HCT116 (cell line): ENCODE data around the gene TDRD10. TPM values are rescaled to one million over a fixed set of nuclear protein-coding genes. Genes with fewer than 3 reads are reported as not detected.

Experiments
- ATAC-seq: fragments of 200-7000 bp; cut with Tn5 transposase; 2 replicates; pipeline ENCODE4 v1.9.1; 2020; ENCODE audit warnings: mild to moderate bottlenecking, moderate library complexity
- BruUV-seq: library from RNA; stranded (reverse); fragments of 400-500 nt; replicated peaks from 2 replicates; lab custom pipeline; 2021; lab: Mats Ljungman, UMichigan
- CTCF ChIA-PET: fragments of 300-600 bp; sonication (Branson Sonifier 250); formaldehyde crosslinking; loops from one replicate; lab custom pipeline; 2021; ENCODE audit warnings: antibody characterized with exemption; lab: Charles Lee
- POLR2A ChIA-PET: fragments of 300-600, 350-600 bp; sonication (Branson Sonifier 250); formaldehyde crosslinking; loops from one replicate; lab custom pipeline; 2021; ENCODE audit warnings: antibody characterized with exemption; lab: Charles Lee
- RAD21 ChIA-PET, 2 experiments: fragments of 300-600 bp; sonication (Branson Sonifier 250); formaldehyde crosslinking; loops; one replicate each; lab custom pipeline; 2023; ENCODE audit warnings: low total read pairs in 2 of 2; ENCODE audit not compliant: uncharacterized antibody in 2 of 2, unreplicated experiment in 2 of 2, low non-redundant PET in 1 of 2; lab: Charles Lee
- DNase-seq: peaks from one replicate; pipeline ENCODE4 v3.0.0-alpha.2; 2010; ENCODE audit warnings: low read depth, low spot score
- H2AFZ ChIP-seq: fragments of 200-600 bp; shearing (Covaris generic), sonication (generic); 2 replicates; pipeline ENCODE4 v1.6.1; 2017; ENCODE audit warnings: low read depth, mixed run types, mixed read lengths, antibody characterized with exemption, low read length; ENCODE audit not compliant: poor library complexity, severe bottlenecking
- H3K27ac ChIP-seq: 2 replicates; pipeline ENCODE4 v1.5.1; 2012; ENCODE audit warnings: low read depth, low read length
- H3K27me3 ChIP-seq: fragments of 200-600 bp; sonication (generic); 2 replicates; pipeline ENCODE4 v1.6.1; 2016; ENCODE audit warnings: mixed run types, low read length, mixed read lengths; ENCODE audit not compliant: insufficient read depth
- H3K36me3 ChIP-seq, 2 experiments: fragments of 200-500 bp in 1 of 2; fragments of 200-600 bp in 1 of 2; sonication (Bioruptor generic) in 1 of 2; sonication (generic) in 1 of 2; 2 replicates each; pipeline versions ENCODE4 v1.5.1 to v1.6.1; 2014 to 2016; ENCODE audit warnings: low read length in 2 of 2, inconsistent platforms in 1 of 2, mixed read lengths in 1 of 2, mixed run types in 1 of 2; ENCODE audit not compliant: insufficient read depth in 2 of 2, control insufficient read depth in 1 of 2
- H3K4me1 ChIP-seq, 2 experiments: fragments of 200-600 bp in 1 of 2; sonication (generic) in 1 of 2; 2 replicates each; pipeline versions ENCODE4 v1.5.1 to v1.6.1; 2012 to 2017; ENCODE audit warnings: low read length in 2 of 2, inconsistent platforms in 1 of 2, mild to moderate bottlenecking in 1 of 2, mixed read lengths in 1 of 2, mixed run types in 1 of 2, moderate library complexity in 1 of 2; ENCODE audit not compliant: insufficient read depth in 2 of 2, control insufficient read depth in 1 of 2
- H3K4me2 ChIP-seq: fragments of 200-600 bp; sonication (generic); 2 replicates; pipeline ENCODE4 v1.6.1; 2017; ENCODE audit warnings: mixed run types, low read length, mixed read lengths
- H3K4me3 ChIP-seq, 2 experiments: fragments of 200-600 bp in 1 of 2; sonication (generic) in 1 of 2; replicated peaks in 1 of 2; 2 replicates each; pipeline ENCODE4 v1.5.1; 2011 to 2016; ENCODE audit warnings: low read length in 2 of 2, control low read depth in 1 of 2, low read depth in 1 of 2, mild to moderate bottlenecking in 1 of 2, mixed read lengths in 1 of 2, mixed run types in 1 of 2
- H3K79me2 ChIP-seq: fragments of 200-600 bp; sonication (generic); 2 replicates; pipeline ENCODE4 v1.6.1; 2017; ENCODE audit warnings: mild to moderate bottlenecking, mixed run types, low read length, moderate library complexity, mixed read lengths; ENCODE audit not compliant: insufficient read depth
- H3K9ac ChIP-seq: fragments of 200-600 bp; sonication (generic); 2 replicates; pipeline ENCODE4 v1.6.1; 2016; ENCODE audit warnings: low read length, mixed read lengths
- H3K9me2 ChIP-seq: fragments of 200-600 bp; sonication (generic), shearing (Covaris generic); 2 replicates; pipeline ENCODE4 v1.6.1; 2017; ENCODE audit warnings: mixed run types, mild to moderate bottlenecking, moderate library complexity; ENCODE audit not compliant: insufficient read depth
- H3K9me3 ChIP-seq, 2 experiments: fragments of 200-500 bp in 1 of 2; fragments of 200-600 bp in 1 of 2; sonication (Bioruptor generic) in 1 of 2; sonication (generic) in 1 of 2; 2 replicates each; pipeline ENCODE4 v1.6.1; 2014 to 2017; ENCODE audit warnings: low read length in 2 of 2, mixed read lengths in 2 of 2, inconsistent platforms in 1 of 2, low read depth in 1 of 2, mild to moderate bottlenecking in 1 of 2, mixed run types in 1 of 2, moderate library complexity in 1 of 2; ENCODE audit not compliant: control insufficient read depth in 1 of 2, insufficient read depth in 1 of 2
- H4K20me1 ChIP-seq: fragments of 200-600 bp; sonication (generic), shearing (Covaris generic); 2 replicates; pipeline ENCODE4 v1.6.1; 2017; ENCODE audit warnings: mixed run types, mild to moderate bottlenecking, moderate library complexity; ENCODE audit not compliant: insufficient read depth
- CBX3 ChIP-seq: IDR thresholded peaks from 2 replicates; pipeline ENCODE4 v1.6.1; 2012; ENCODE audit warnings: low read depth
- CTCF ChIP-seq, 3 experiments: fragments of 200-600 bp in 1 of 3; sonication (generic) in 1 of 3; IDR thresholded peaks in 2 of 3; conservative IDR thresholded peaks in 1 of 3; 2 replicates each; pipeline ENCODE4 v1.5.1; 2012 to 2017; ENCODE audit warnings: low read depth in 2 of 3, low read length in 2 of 3, antibody characterized with exemption in 1 of 3, borderline replicate concordance in 1 of 3, control low read depth in 1 of 3, mild to moderate bottlenecking in 1 of 3, mixed read lengths in 1 of 3, mixed run types in 1 of 3, moderate library complexity in 1 of 3; ENCODE audit not compliant: insufficient read depth in 1 of 3
- JUND ChIP-seq: IDR thresholded peaks from 2 replicates; pipeline ENCODE4 v1.6.1; 2012
- MAX ChIP-seq: IDR thresholded peaks from 2 replicates; pipeline ENCODE4 v1.6.1; 2012
- POLR2AphosphoS5 ChIP-seq: IDR thresholded peaks from 2 replicates; pipeline ENCODE4 v1.6.1; 2011; ENCODE audit warnings: mild to moderate bottlenecking, low read depth, low read length, moderate library complexity
- RAD21 ChIP-seq: IDR thresholded peaks from 2 replicates; pipeline ENCODE4 v1.6.1; 2012; ENCODE audit warnings: low read depth, mild to moderate bottlenecking
- SP1 ChIP-seq: IDR thresholded peaks from 2 replicates; pipeline ENCODE4 v1.6.1; 2012; ENCODE audit warnings: low read depth
- ZNF274 ChIP-seq: fragments of 200-500 bp; sonication (Bioruptor generic); IDR thresholded peaks from 2 replicates; pipeline ENCODE4 v1.6.1; 2014; ENCODE audit warnings: mild to moderate bottlenecking, low read depth, low read length, inconsistent platforms
- intact Hi-C: fragments of 100-400 bp; cut with micrococcal nuclease; formaldehyde crosslinking; loops from 2 replicates; pipeline ENCODE4 v1.10.0; 2022
- total RNA-seq: library from RNA; stranded (reverse); gene quantifications from one replicate; pipeline ENCODE4 v1.2.1, GENCODE V29; 2021; ENCODE audit not compliant: unreplicated experiment

The TDRD10 gene
- total RNA-seq, 1 experiment from 2014 or later: not detected

GRCh38 chr1:154478013-154478412, 24.0 kb upstream of the TDRD10 start:
- DNase-seq (no peak), ATAC-seq (no peak)
- Histone ChIP-seq H3K27me3 (no peaks in the 10 kb centered on the region), H3K4me1 (peaks cover 15 to 59% of the 10 kb centered on the region in 2 experiments), H3K4me2 (no peak overlapping the region), H2AFZ (peak overlapping the region; percentile 72), H4K20me1 (no peaks in the 10 kb centered on the region), H3K36me3 (no peaks in the 10 kb centered on the region), H3K4me3 (no peak overlapping the region), H3K79me2 (no peaks in the 10 kb centered on the region), H3K9me2 (no peaks in the 10 kb centered on the region), H3K27ac (no peak overlapping the region), H3K9me3 (no peaks in the 10 kb centered on the region)
- ChIA-PET RAD21 (no interaction called here), POLR2A (no interaction called here), CTCF (interaction anchor here (4.0 kb wide), 1 partner anchor 68 kb away, joined by 62 read pairs; no protein-coding TSS in a partner anchor)
- BruUV-seq: no TSS peak
- intact Hi-C loops: loop anchor here (1.0 to 10.0 kb wide), 3 partner anchors 73 to 293 kb away; partner anchors contain the start of genes ATP8B2 and IL6R
- TF ChIP-seq ZNF274 (no peak), MAX (0 out of 2 replicates have a peak, but pooled peaks have one; percentile 6)
- TF ChIP-seq, all 23 proteins: peak for 1
- H3K9ac ChIP-seq: no peak overlapping the region

- no peaks in the 10 kb centered on the region for H4K20me1 ChIP-seq
- CTCF ChIA-PET: interaction anchor here (1.1 to 4.0 kb wide), 4 partner anchors 58 to 391 kb away, joined by 4 to 62 read pairs (median 4); partner anchors contain the start of gene KCNN3
- RAD21 ChIA-PET: interaction anchor here (1.2 to 1.3 kb wide), 2 partner anchors 68 kb away, joined by 6 to 7 read pairs; no protein-coding TSS in a partner anchor
- H3K4me1 ChIP-seq: peaks cover 15 to 59% of the 10 kb centered on the region in 2 experiments
- peak overlapping the region; percentile 72 for H2AFZ ChIP-seq
- BruUV-seq: no TSS peak
- no peak overlapping the region for H3K4me3 ChIP-seq
- no peak overlapping the region for H3K4me2 ChIP-seq
- no peaks in the 10 kb centered on the region for H3K79me2 ChIP-seq
- no peaks in the 10 kb centered on the region for H3K9me2 ChIP-seq
- no peaks in the 10 kb centered on the region for H3K36me3 ChIP-seq
- no peak overlapping the region for H3K9ac ChIP-seq
- ATAC-seq (no peak), DNase-seq (no peak)
- no peaks in the 10 kb centered on the region for H3K9me3 ChIP-seq
- no peak for TF ChIP-seq CBX3
- no peak for TF ChIP-seq JUND
- peak; percentile 77 for TF ChIP-seq RAD21
- TF ChIP-seq CTCF (IDR thresholded peaks at IDR 0.05 in 2 of 3, conservative IDR thresholded peaks at IDR 0.05 in 1 of 3; ENCODE audit: borderline replicate concordance in 1 of 3, insufficient read depth in 1 of 3, low read depth in 2 of 3, low read length in 2 of 3): peak in 2 of 3 experiments; percentile 16 to 65; a peak in 2 of 6 replicates
- TF ChIP-seq MAX: peak; percentile 23; the same call in 1 of the 2 replicates
- TF ChIP-seq SP1: no peak
- TF ChIP-seq POLR2AphosphoS5: no peak
- H3K27ac ChIP-seq: no peak overlapping the region
- H3K27me3 ChIP-seq: no peaks in the 10 kb centered on the region
- POLR2A ChIA-PET: interaction anchor here (1.1 kb wide), 1 partner anchor 126 kb away, joined by 3 read pairs; no protein-coding TSS in a partner anchor
- intact Hi-C loops: loop anchor here (1.0 to 10.0 kb wide), 3 partner anchors 73 to 294 kb away; partner anchors contain the start of genes ATP8B2 and IL6R
Measured at GRCh38 chr1:154478639-154479038, 23.4 kb upstream of the TDRD10 start.
